Measurements from ENCODE around the gene CENPP.

- no peak for TF ChIP-seq EZH2 (IDR thresholded peaks at IDR 0.05; ENCODE audit: low read length, unreplicated experiment)
- TF ChIP-seq CTCF (conservative IDR thresholded peaks at IDR 0.05; ENCODE audit: low read depth, low read length): no peak
Measured at GRCh38 chr9:92310562-92310961, 15.2 kb upstream of the CENPP start.

Data from PC-3 (cell line).